ENCODE data around the gene TRABD2B. TPM values are rescaled to one million over a fixed set of nuclear protein-coding genes. Genes with fewer than 3 reads are reported as not detected.

The TRABD2B gene
- total and polyA plus RNA-seq, 2 of the 4 experiments (the other 2 are of a cell fraction): not detected

DNA sequence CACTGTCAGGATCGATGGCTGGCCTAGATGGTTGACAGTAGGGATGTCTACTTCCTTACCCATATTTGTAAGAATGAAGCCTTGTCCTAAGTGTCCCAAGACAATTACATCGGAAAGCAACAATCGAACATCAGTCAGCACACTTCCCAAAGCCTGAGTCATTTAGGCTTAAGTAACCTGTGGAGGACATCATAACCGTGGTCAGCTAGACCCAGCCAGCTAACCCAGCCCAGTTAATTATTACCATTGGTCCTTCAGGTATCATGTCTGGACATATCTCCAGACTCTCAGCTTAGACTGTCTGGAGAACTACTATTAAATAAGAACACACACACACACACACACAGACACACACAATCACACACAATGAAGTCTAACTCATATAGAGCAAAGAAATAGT lies 264.7 kb downstream of the TRABD2B start:
- no peaks in the 10 kb centered on the region for H3K9me1 ChIP-seq (ENCODE audit: insufficient read depth, low read length)
- no peak overlapping the region for H3K9ac ChIP-seq (ENCODE audit: low read depth, low read length)
- intact Hi-C loops (cut with micrococcal nuclease) (no loop called here), dilution Hi-C loops (cut with HindIII; ENCODE audit: low sequenced_read_pairs, unreplicated experiment) (no loop called here), in situ Hi-C loops (cut with MboI; ENCODE audit: low sequenced_read_pairs) (no loop called here)
- no TSS peak for BruUV-seq (replicated peaks)
- H3K4ac ChIP-seq (ENCODE audit: low read depth, low read length): no peak overlapping the region
- H3K79me1 ChIP-seq (ENCODE audit: low read depth in 1 of 2, low read length in 2 of 2): no peaks in the 10 kb centered on the region
- H4K8ac ChIP-seq (ENCODE audit: low read depth in 2 of 2, low read length in 2 of 2): no peak overlapping the region
- H2BK120ac ChIP-seq (ENCODE audit: low read depth, low read length): no peak overlapping the region
- no peak overlapping the region for H2AK9ac ChIP-seq (replicated peaks; ENCODE audit: low read depth, low read length, poor library complexity)
- ATAC-seq (ENCODE audit: low read depth) (no peak), DNase-seq (no peak)
- H3K18ac ChIP-seq (ENCODE audit: low read depth, low read length): no peak overlapping the region
- no peak overlapping the region for H3K14ac ChIP-seq (replicated peaks; ENCODE audit: low read depth, low read length)
- no peak overlapping the region for H4K5ac ChIP-seq (ENCODE audit: low read depth, low read length)
- no peaks in the 10 kb centered on the region for H3K9me3 ChIP-seq (ENCODE audit: control insufficient read depth, insufficient read depth, low read length)
- ChIA-PET CTCF (interaction anchor here (0.7 kb wide), 1 partner anchor 16 kb away, joined by 3 read pairs; no protein-coding TSS in a partner anchor), POLR2A (ENCODE audit: unreplicated experiment) (no interaction called here)
- H3K27me3 ChIP-seq (ENCODE audit: control insufficient read depth, insufficient read depth, low read length): no peaks in the 10 kb centered on the region; the same call in 1 of the 2 replicates
- H3K4me3 ChIP-seq (ENCODE audit: insufficient read depth, low read depth, low read length): no peak overlapping the region
- no peak overlapping the region for H2BK15ac ChIP-seq (ENCODE audit: low read depth, low read length)
- no peak overlapping the region for H2BK20ac ChIP-seq (ENCODE audit: low read depth, low read length)
- no peak overlapping the region for H2AK5ac ChIP-seq (ENCODE audit: low read depth, low read length)
- H4K91ac ChIP-seq (ENCODE audit: insufficient read depth, low read depth, low read length): no peak overlapping the region
- H3K27ac ChIP-seq (ENCODE audit: insufficient read depth, low read length): no peak overlapping the region
- H3K4me2 ChIP-seq (ENCODE audit: low read depth, low read length): no peak overlapping the region
- H4K20me1 ChIP-seq (ENCODE audit: insufficient read depth, low read length): no peaks in the 10 kb centered on the region
- H2BK5ac ChIP-seq (ENCODE audit: low read depth, low read length, poor library complexity, severe bottlenecking): no peak overlapping the region
- no peak overlapping the region for H2AFZ ChIP-seq (replicated peaks; ENCODE audit: low read length, poor library complexity)
- H3K56ac ChIP-seq (ENCODE audit: extremely low read depth, insufficient read depth, low read length): no peak overlapping the region
- no peak for TF ChIP-seq BHLHE40 (IDR thresholded peaks at IDR 0.05; ENCODE audit: low read depth, low read length)
- no peak for TF ChIP-seq RAD21 (IDR thresholded peaks at IDR 0.05; ENCODE audit: low read length)
- TF ChIP-seq CHD1 (IDR thresholded peaks at IDR 0.05; ENCODE audit: low read depth, low read length): no peak
- TF ChIP-seq, protein P1, sequence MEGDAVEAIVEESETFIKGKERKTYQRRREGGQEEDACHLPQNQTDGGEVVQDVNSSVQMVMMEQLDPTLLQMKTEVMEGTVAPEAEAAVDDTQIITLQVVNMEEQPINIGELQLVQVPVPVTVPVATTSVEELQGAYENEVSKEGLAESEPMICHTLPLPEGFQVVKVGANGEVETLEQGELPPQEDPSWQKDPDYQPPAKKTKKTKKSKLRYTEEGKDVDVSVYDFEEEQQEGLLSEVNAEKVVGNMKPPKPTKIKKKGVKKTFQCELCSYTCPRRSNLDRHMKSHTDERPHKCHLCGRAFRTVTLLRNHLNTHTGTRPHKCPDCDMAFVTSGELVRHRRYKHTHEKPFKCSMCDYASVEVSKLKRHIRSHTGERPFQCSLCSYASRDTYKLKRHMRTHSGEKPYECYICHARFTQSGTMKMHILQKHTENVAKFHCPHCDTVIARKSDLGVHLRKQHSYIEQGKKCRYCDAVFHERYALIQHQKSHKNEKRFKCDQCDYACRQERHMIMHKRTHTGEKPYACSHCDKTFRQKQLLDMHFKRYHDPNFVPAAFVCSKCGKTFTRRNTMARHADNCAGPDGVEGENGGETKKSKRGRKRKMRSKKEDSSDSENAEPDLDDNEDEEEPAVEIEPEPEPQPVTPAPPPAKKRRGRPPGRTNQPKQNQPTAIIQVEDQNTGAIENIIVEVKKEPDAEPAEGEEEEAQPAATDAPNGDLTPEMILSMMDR (conservative IDR thresholded peaks at IDR 0.05; ENCODE audit: low read depth, low read length): no peak
- TF ChIP-seq MXI1 (IDR thresholded peaks at IDR 0.05; ENCODE audit: borderline replicate concordance, low read depth, low read length): no peak
- TF ChIP-seq FOS (IDR thresholded peaks at IDR 0.05; ENCODE audit: low read depth, low read length): no peak
- TF ChIP-seq RCOR1 (IDR thresholded peaks at IDR 0.05; ENCODE audit: insufficient replicate concordance, low read length): no peak
- WGBS, 2 experiments (ENCODE audit: extremely low coverage in 2 of 2, insufficient read length in 1 of 2): 0% methylated on average over 1 of the region's 4 CpGs; no CpG with 5 or more reads in 1 of the 2 experiments
- no peaks in the 10 kb centered on the region for H3K36me3 ChIP-seq (ENCODE audit: control insufficient read depth, insufficient read depth, low read length)
- H3K4me1 ChIP-seq (ENCODE audit: control insufficient read depth, insufficient read depth, low read length): no peaks in the 10 kb centered on the region
- H3K23ac ChIP-seq (ENCODE audit: low read depth, low read length): no peak overlapping the region
